WTC11 (cell line): ENCODE results near the gene TLE6.

Experiments used
- ATF6 ChIP-seq: sonication (generic); formaldehyde crosslinking; IDR thresholded peaks from 2 replicates; pipeline ENCODE4 v1.8.1; 2023; ENCODE audit warnings: mild to moderate bottlenecking, missing genetic modification reagents
- CREB1 ChIP-seq: sonication (generic); formaldehyde crosslinking; IDR thresholded peaks from 2 replicates; pipeline ENCODE4 v1.8.0; 2023; ENCODE audit warnings: mild to moderate bottlenecking, missing genetic modification reagents
- CTCF ChIP-seq: fragments of 200-600 bp; IDR thresholded peaks from 2 replicates; pipeline ENCODE4 v1.8.0; 2022; ENCODE audit warnings: antibody characterized with exemption
- ETV6 ChIP-seq: sonication (generic); formaldehyde crosslinking; IDR thresholded peaks from 2 replicates; pipeline ENCODE4 v1.8.1; 2022; ENCODE audit warnings: mild to moderate bottlenecking, missing genetic modification reagents
- NFYB ChIP-seq: sonication (generic); formaldehyde crosslinking; conservative IDR thresholded peaks from 2 replicates; pipeline ENCODE4 v1.8.0; 2022; ENCODE audit warnings: low read depth, missing genetic modification reagents
- NR2C2 ChIP-seq: sonication (generic); formaldehyde crosslinking; IDR thresholded peaks from 2 replicates; pipeline ENCODE4 v1.8.0; 2022; ENCODE audit warnings: mild to moderate bottlenecking, missing genetic modification reagents
- TEAD4 ChIP-seq: sonication (generic); formaldehyde crosslinking; IDR thresholded peaks from 2 replicates; pipeline ENCODE4 v1.8.0; 2022; ENCODE audit warnings: mild to moderate bottlenecking, missing genetic modification reagents
- ZMAT4 ChIP-seq: fragments of 250-450 bp; sonication (Bioruptor Pico); IDR thresholded peaks from 2 replicates; pipeline ENCODE4 v1.9.0; 2021; ENCODE audit warnings: mild to moderate bottlenecking
- ZNF138 ChIP-seq: sonication (generic); formaldehyde crosslinking; conservative IDR thresholded peaks from 2 replicates; pipeline ENCODE4 v1.8.1; 2022; ENCODE audit warnings: mild to moderate bottlenecking, moderate library complexity, missing genetic modification reagents
- ZNF263 ChIP-seq: sonication (generic); formaldehyde crosslinking; IDR thresholded peaks from 2 replicates; pipeline ENCODE4 v1.8.1; 2022; ENCODE audit warnings: low read depth, mild to moderate bottlenecking, moderate library complexity, missing genetic modification reagents
- TF ChIP-seq, protein P1 (sequence below): sonication (generic); formaldehyde crosslinking; IDR thresholded peaks from 2 replicates; pipeline ENCODE4 v1.8.0; 2023; ENCODE audit warnings: missing genetic modification reagents
- TF ChIP-seq, protein P2 (sequence below): sonication (generic); formaldehyde crosslinking; IDR thresholded peaks from 2 replicates; pipeline ENCODE4 v1.8.0; 2022; ENCODE audit warnings: missing genetic modification reagents

DNA sequence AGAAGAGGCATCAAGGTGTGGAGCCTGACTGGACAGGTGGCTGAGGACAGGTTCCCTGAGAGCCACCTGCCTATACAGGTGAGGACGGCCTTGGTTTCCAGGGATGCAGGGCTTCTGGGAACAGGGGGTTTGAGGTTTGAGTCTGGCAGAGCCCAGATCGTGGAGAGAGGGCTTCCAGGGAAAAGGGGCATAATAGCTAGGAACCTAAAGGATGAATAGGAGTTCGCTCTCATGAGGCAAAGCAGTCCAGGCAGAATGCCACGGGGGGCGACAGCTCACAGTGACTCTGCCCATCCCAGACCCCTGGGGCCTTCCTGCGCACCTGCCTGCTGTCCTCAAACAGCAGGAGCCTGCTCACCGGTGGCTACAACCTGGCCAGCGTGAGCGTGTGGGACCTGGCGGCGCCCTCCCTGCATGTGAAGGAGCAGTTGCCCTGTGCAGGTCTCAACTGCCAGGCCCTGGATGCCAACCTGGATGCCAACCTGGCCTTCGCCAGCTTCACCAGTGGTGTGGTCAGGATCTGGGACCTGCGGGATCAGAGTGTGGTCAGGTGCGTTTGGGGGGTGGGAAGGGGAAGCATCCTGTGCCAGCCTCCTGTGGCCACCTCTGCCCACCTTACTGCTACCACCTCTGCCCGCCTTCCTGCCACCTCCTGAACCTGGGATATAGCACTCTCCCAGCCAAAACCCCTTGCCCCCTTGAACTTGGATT, 12.0 kb downstream of the TLE6 start:
- TF ChIP-seq NFYB (CRISPR knock-in tag) (no peak), ATF6 (no peak), CREB1 (CRISPR knock-in tag) (no peak), ZNF138 (CRISPR knock-in tag) (no peak), TEAD4 (CRISPR knock-in tag) (no peak), ZNF263 (CRISPR knock-in tag) (no peak), ETV6 (CRISPR knock-in tag) (no peak), NR2C2 (no peak), CTCF (no peak), ZMAT4 (no peak)
- TF ChIP-seq, protein P1, sequence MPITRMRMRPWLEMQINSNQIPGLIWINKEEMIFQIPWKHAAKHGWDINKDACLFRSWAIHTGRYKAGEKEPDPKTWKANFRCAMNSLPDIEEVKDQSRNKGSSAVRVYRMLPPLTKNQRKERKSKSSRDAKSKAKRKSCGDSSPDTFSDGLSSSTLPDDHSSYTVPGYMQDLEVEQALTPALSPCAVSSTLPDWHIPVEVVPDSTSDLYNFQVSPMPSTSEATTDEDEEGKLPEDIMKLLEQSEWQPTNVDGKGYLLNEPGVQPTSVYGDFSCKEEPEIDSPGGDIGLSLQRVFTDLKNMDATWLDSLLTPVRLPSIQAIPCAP: no peak
- TF ChIP-seq, protein P2, sequence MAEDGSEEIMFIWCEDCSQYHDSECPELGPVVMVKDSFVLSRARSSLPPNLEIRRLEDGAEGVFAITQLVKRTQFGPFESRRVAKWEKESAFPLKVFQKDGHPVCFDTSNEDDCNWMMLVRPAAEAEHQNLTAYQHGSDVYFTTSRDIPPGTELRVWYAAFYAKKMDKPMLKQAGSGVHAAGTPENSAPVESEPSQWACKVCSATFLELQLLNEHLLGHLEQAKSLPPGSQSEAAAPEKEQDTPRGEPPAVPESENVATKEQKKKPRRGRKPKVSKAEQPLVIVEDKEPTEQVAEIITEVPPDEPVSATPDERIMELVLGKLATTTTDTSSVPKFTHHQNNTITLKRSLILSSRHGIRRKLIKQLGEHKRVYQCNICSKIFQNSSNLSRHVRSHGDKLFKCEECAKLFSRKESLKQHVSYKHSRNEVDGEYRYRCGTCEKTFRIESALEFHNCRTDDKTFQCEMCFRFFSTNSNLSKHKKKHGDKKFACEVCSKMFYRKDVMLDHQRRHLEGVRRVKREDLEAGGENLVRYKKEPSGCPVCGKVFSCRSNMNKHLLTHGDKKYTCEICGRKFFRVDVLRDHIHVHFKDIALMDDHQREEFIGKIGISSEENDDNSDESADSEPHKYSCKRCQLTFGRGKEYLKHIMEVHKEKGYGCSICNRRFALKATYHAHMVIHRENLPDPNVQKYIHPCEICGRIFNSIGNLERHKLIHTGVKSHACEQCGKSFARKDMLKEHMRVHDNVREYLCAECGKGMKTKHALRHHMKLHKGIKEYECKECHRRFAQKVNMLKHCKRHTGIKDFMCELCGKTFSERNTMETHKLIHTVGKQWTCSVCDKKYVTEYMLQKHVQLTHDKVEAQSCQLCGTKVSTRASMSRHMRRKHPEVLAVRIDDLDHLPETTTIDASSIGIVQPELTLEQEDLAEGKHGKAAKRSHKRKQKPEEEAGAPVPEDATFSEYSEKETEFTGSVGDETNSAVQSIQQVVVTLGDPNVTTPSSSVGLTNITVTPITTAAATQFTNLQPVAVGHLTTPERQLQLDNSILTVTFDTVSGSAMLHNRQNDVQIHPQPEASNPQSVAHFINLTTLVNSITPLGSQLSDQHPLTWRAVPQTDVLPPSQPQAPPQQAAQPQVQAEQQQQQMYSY (CRISPR knock-in tag): no peak
